GM18499 (cell line): ENCODE data around the gene ZNF70.

Source experiments
- ATAC-seq: cut with Tn5 transposase; IDR thresholded peaks from one replicate; pipeline ENCODE4 v1.9.1; 2021; ENCODE audit warnings: moderate number of reproducible peaks; ENCODE audit not compliant: insufficient read depth, unreplicated experiment

ZNF70 gene

DNA sequence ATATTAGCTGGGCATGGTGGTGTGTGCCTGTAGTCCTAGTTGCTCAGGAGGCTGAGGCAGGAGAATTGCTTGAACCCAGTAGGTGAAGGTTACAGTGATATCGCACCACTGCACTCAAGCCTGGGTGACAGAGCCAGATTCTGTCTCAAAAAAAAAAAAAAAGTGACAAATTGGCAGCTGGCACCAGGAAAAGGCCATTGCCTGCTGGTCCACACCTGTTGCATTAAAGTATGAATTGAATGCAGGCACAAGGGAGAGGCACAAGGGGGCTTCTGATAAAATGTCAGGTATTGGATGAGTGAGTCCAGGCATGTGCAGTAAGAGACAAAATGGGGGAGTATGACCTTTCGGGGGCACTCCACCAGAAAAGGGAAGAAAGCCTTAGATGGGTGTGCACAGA lies 28.2 kb downstream of the ZNF70 start:
- no peak for ATAC-seq

DNA sequence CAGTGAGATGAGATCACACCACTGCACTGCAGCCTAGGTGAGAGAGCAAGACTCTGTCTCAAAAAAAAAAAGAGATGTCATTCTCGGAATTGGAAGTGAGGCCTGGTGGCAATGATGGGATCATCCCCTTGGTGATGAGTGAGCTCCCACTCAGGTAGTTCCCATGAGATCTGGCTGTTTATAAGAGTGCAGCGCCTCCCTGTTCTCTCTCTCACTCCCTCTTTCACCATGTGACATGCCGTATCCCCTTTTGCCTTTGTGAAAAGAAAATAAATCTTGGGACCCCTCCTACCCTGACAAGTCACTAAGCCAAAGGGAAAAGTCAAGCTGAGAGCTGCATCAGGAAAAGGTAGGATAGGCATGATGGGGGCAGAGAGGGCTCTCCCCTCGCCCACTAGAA lies 28.8 kb downstream of the ZNF70 start:
- ATAC-seq: no peak

DNA sequence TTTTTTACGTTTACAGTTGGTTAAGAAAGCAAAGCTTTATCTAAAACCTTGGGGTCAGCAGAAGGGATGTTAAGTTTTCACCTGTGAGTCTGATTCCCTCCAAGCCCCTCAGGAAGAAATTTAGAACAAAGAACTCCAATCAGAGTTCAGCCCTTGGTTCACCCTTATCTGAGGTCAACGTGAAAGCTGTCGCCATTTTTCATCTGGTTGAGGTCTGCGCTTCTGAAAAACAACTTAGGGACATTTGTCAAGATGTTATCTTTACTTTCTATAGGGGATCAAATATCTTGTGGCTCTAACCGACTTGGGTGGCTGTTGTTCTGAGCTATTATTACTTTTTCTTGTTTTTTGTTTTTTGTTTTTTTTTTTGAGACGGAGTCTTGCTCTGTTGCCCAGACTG lies 30.1 kb downstream of the ZNF70 start:
- no peak for ATAC-seq

DNA sequence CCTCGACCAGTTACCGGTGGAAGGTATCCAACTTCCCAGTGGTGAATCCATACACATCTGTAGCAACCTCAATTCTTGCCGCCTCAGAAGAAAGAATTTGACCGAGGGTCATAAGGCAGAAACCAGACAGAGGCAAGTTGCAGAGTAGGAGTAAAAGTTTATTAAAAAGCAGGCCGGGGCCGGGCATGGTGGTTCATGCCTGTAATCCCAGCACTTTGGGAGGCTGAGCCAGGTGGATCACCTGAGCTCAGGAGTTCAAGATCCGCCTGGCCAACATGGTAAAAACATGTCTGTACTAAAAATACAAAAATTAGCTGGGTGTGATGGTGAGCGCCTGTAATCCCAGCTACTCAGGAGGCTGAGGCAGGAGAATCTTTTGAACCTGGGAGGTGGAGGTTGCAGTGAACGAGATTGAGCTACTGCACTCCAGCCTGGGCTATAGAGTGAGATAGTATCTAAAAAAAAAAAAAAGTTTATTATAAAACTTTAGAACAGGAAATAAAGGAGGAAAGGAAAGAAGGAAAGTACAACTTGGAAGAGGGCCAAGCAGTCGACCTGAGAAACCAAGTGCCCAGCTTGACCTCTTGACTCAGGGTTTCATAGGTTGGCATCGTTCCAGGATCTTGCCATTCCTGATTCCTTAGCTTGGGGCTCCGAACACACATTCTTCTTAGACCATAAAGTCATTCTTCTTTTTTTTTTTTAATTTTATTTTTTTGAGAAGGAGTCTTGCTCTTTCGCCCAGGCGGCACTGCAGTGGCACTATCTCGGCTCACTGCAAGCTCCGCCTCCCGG lies 32.3 kb downstream of the ZNF70 start:
- ATAC-seq: no peak

DNA sequence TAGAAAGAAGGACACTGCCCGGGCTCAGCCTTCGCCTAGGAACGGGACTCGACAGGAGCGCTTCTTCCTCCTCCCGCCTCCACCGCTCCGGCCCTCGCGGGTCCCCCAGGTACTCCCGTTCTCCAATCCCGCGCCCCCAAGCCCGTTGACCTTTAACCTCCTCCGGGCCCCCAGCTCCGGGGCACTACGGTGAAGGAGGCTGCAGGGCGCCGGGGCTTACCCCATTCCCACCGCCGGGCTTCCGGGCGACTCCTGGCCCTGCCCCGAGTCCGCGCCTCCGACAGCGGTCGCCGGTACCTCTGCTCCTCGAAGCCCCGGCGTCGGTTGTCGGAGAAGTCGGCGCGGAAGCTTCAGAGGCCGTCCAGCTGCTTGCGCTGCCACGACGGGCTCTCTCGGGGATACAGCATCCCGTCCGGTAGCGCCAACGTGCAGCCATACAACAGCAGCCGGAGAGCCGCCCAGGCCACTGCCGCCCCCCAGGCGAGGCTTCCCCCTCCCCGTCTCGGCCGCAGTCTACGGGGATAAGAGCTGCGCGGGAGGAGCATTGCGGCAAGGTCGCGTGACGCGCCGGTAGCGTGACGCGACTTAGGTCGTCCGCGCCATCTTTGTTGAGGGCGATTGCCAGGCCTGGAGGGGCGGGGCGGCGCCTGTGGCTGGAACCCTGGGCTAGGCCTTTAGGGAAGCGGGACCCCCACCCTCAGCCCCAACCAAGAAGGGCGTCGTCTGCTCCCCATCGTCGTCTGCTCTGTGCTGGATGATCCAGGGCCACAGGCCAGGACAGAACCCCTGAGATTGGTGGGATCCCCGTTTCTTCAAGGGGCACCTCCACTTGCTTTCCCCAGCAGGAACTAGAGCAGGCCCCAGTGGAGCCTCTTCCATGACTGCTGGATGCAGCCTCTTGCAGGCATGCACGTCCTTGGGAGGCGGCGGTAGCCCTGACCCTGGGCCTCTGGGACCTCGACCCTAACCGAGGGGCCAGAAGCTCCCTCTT lies 33.8 kb downstream of the ZNF70 start:
- no peak for ATAC-seq

DNA sequence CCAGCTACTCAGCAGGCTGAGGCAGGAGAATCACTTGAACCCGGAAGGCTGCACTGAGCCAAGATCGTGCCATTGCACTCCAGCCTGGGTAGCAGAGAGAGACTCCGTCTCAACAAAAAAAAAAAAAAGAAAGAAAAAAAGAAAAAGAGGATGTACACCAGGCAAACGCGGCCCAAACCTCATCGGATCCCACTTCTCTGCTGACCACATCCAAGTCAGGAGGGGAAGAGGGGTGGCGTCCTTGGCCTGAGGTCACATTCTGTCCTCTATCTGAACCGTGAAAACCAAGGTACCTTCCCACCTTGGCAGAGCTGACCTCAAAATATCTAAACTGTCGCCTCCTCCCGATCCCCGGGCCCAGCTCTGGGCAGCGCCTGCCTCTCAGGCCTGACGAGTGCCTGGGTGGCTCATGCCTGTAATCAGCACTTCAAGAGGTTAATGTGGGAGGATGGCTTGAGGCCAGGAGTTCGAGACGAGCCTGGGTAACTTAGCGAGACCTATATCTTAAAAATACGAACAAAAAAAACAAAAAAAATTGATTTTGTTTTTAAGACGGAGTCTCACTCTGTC lies 35.0 kb downstream of the ZNF70 start:
- no peak for ATAC-seq

DNA sequence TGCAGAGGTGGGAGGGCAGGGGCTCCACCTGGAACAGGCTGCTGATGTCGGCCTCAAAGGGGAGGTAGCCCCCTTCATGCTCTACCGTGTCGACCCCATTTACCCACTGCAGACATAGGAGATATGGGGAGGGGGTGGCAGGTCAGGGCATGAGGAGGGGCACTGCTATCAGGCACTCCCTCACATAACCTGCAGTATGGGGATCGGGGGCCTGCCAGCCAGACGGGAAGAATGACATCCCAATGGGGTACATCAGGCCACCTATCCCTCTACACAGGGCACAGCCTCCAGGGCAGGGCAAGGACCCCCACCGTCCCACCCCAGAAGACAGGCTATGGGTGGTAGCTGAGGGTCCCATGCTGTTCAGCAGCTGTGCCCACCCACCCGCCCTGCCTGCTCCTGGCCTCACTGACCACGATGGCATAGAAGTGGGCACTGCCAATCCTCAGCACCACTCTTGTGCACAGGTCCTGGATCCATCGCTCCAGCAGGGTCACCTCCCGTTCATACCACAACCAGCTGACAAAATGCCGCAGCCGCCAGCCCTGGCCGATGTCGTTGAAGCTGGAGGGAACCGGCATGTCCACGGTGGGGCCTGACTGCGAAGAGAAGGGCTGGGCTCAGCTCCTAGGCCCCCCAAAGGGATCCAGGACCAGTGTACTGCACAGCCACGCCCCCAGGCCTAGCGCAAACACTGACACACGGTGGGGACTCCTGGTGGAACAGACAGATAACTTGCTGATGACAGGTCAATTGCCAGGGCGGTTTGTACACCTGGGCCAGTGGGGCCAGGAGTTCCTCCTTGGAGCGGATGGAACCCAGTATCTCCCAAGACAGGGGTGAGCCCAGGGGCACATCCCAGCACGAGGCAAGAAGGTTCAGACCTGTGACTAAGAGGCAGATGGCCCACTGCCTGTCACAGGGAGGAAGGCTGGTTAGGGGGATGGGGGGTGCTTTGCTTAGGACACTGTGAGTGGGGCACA lies 36.0 kb downstream of the ZNF70 start:
- no peak for ATAC-seq

DNA sequence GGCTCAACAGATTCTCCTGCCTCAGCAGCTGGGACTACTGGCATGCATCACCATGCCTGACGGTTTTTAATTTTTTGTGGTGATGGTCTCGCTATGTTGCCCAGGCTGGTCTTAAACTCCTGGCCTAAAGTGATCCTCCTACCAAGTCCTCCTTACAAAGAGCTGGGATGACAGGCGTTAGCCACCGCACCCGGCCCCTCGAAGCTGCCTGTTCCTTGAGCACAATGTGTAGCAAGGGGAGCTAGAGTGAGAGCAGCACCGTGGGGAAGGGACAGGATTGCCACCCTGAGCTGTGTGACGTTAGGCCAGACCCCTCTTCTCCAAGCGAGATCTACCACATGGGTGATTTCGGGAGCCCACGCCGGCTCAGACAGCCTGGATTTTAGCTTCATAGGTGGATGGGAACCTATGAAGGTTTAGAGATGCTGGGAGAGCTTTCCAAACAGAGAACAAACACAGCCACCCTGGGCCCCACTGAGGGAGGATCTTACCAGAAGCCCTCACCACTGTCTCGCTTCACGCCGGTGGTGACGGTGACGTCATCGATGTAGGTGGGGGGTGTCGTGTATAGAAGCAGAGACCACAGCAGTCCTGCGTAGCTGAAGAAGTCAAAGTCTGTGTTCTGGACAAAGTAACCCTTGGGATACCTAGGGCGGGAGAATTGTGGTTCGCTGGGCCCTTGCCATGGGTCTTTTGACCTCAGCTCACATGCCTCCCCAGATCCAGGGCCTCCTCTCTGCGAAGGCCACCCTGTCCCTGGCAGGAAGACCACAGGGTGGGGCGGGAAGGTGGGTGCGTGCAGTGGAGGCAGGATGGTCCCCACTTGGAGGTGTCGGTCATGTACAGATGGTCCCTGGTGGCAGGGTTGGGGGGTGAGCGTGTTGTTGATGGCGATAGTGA lies 37.0 kb downstream of the ZNF70 start:
- no peak for ATAC-seq

DNA sequence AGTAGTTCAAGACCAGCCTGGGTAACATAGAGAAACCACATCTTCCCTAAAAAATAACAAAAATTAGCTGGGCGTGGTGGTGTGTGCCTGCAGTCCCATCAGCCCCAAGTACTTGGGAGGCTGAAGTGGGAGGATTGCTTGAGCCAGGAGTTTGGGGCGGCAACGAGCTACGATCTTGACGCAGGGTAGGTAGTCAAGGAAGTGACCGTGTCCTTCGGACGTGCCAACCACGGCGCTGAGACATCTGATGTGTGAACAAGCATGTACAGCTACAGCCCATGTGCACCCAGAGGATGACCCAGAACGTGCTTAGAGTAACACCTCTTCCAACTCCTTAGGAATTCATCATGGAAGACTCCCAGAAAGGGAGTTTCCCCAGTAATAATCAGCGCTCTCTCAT lies 38.7 kb downstream of the ZNF70 start:
- no peak for ATAC-seq

DNA sequence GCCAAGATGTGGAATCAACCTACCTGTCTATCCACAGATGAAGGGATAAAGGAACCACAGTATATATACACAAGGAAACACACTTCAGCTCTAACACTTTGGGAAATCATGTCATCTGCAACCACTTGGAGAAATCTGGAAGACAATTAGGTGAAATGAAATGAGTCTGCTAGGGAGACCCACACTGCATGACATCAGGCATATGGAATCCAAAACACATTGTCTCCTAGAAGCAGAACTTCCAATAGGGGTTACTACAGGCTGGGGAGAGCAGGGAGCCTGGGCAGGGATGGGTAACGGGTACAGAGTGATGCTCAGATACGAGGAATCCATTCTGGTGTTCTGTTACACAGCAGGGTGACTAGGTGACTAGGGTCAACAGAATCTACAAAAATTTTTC lies 41.8 kb downstream of the ZNF70 start:
- no peak for ATAC-seq

DNA sequence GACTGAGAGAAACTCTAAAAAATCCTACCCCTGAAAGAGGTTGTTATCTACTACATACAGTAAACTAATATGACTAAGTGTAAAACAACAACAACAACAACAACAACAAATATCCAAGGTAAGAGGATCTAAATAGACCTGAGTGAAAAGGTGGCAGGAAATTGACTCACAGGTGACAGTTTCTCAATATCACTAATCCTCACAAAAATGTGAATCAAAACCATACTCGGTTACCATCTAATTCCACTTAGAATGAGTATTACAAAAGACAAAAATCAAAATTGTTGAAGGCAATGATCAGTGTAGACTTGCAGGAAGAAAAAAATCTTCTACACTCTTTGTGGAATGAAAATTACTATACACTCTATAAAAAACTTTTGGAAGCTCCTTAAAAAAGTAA lies 42.6 kb downstream of the ZNF70 start:
- ATAC-seq: no peak

DNA sequence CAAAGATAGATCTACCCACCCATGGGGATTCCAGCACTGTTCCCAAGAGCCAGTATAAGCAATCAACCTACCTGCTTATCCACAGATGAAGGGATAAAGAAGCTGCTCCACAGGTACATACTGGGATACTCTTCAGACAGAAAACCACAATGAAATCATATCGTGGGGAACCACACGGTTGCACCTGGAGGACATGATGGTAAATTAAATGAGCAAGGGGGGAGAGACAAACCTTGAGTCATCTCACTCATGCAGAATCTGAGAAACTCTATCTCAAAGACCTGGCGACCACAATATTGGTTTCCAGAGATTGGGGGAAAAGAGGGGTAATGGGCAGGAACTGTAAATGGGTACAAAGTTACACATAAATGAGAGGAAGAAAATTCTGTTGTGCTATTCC lies 45.6 kb downstream of the ZNF70 start:
- no peak for ATAC-seq

DNA sequence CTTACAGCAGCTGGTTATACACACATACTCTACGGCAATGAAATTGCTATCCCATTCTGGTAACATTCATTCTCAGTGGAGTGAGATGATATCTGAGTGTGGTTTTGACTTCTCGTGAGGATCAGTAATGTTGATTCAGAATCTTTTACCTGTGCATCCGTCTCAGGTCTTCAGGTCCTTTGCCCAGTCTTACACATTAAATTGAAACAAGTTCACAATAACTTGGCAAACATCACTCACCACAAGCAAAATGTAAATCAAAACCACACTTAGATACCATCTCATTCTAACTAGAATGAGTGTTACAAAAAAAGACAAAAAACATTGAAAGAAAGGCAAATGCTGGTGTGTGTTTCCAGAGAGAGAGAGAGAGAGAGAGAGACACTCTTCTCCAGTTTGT lies 46.1 kb downstream of the ZNF70 start:
- no peak for ATAC-seq

DNA sequence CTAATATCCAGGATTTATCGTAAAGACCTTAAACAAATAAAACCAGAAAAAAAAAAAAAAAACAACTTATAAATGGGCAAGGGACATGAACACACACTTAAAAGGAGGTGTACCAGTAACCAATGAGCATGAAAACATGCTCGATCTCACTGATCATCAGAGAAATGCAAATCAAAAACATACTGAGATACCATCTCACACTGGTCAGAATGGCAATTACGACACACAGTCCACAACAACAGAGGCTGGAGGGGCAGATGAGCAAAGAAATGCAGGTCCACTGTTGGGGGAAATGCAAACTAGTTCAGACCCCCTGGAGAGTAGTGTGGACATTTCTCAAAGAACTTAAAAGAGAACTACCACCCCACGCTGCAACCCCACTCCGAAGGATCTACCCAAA lies 46.9 kb downstream of the ZNF70 start:
- no peak for ATAC-seq

DNA sequence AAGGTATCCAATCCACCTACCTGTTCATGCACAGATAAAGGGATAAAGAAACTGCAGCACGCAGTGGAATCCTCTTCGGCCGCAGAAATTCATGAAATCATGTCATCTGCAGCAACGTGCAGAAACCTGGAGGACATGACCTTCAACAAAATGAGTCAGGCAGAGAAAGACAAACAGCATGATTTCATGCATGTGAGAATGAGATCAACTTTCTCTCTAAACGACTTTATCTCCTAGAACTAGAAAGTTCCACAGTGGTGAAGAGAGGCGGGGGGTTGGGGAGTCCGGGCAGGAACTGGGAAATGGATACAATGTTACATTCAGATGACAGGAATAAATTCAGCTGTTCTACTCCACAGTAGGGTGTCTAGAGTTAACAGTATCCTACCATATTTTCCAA lies 50.2 kb downstream of the ZNF70 start:
- ATAC-seq: no peak

DNA sequence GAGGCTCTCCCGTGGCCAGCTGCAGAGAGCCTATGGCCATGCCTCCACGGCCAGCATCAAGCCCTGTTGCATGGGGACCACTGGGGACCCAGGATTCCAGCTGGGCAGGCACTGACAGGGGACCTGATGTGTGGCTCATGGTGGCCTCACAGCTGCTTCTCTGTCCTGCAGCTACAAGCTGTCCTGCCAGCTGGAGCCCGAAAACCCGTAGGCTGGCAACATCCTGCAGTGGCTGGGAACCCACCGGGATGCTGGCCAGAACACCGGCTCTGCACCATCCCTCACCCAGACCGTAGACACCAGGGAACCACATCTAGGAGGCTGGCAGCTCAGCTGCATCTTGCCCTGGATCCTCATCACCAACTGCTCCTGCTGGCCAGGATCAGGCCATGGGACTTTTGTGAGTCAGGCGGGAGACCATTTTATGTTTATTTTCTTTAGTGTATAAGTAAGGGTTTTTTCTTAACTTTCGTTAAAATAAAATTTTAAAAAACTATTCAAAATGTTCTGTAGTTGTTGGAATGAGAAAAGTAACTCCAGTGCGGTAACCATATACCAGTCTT lies 52.2 kb downstream of the ZNF70 start:
- ATAC-seq: no peak

DNA sequence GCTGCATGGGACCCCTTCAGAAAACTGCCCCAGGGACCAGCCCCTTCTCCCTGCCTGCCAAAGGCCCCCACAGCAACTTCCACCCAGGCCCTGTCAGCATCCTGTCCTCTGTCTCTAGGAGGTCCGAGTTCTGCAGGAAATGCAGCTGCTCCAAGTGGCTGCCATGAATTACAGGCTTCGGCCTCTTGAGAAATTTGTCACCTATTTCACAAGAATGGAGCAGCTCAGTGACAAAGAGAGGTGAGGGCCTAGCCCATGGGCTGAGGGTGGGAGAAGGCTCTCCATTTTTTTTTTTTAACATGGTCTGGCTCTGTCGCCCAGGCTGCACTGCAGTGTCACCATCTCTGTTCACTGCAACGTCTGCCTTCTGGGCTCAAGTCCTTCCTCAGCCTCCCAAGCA lies 52.8 kb downstream of the ZNF70 start:
- no peak for ATAC-seq

DNA sequence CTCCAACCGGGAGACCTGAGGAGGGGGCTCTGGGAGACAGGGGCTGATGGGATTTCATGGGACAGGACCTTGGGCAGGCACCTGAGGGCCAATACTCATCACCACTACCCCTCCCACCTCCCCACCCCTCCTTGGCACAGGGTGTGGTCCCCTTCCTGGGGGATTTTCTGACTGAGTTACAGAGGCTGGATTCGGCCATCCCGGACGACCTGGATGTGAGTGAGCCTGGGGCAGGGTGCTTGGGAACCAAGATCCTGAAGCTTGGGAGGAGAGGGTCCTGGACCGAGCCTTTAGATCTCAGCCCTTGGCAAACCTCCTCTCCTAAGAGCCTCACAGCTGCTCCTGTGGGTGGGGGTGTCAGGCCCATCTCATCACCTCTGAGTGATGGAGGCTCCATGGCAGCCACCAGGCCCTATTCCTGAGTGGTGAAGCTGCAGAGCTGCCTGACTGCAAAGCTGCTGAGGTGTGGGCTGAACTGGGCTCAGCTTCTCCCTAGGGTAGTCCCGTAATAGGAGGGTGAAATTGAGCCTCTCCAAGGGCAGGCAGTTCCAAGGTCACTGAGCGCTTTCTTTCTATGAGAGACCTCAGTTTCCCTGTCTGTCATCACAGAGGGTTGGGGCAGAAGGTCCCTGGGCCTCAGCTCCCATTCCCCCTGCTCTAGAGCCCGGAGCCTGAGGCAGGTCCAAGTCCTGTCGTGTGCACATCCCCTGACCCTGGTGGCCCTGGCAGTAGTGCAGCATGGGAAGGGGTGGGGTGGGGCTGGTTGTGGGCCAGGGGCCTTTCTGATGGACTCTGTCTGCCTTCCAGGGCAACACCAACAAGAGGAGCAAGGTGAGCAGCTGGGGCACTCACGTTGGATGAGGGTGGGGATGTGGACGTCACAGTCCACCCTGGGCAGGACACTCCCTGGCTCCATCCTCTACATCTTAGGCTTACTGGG lies 53.6 kb downstream of the ZNF70 start:
- no peak for ATAC-seq
